IMR-90 (cell line): ENCODE data around the gene KTN1. TPM values are rescaled to one million over a fixed set of nuclear protein-coding genes. Genes with fewer than 3 reads are reported as not detected.

Experiments used
- ATAC-seq: fragments of 200-7000 bp; cut with Tn5 transposase; 2 replicates; pipeline ENCODE4 v1.9.1; 2020; ENCODE audit warnings: low read depth, mild to moderate bottlenecking, moderate library complexity
- BruUV-seq: library from RNA; stranded (reverse); fragments of 400-500 nt; replicated peaks from 2 replicates; lab custom pipeline; 2021; lab: Mats Ljungman, UMichigan
- CTCF ChIA-PET: fragments of 300-600 bp; formaldehyde crosslinking; extraction: SDS; loops from one replicate; lab custom pipeline; 2021; ENCODE audit warnings: antibody characterized with exemption; lab: Yijun Ruan, JAX
- POLR2A ChIA-PET: fragments of 300-600 bp; sonication (Branson Sonifier 250); formaldehyde crosslinking; loops from one replicate; lab custom pipeline; 2022; ENCODE audit warnings: antibody characterized with exemption; ENCODE audit not compliant: unreplicated experiment; lab: Charles Lee
- DNase-seq: peaks from one replicate; pipeline ENCODE4 v3.0.0; 2013
- H2AFZ ChIP-seq: replicated peaks from 2 replicates; pipeline ENCODE3; 2013; ENCODE audit warnings: low read length, mild to moderate bottlenecking; ENCODE audit not compliant: poor library complexity
- H2AK5ac ChIP-seq: 2 replicates; pipeline ENCODE4 v1.6.1; 2013; ENCODE audit warnings: low read depth, low read length, inconsistent platforms
- H2AK9ac ChIP-seq: replicated peaks from 2 replicates; pipeline ENCODE3; 2013; ENCODE audit warnings: mild to moderate bottlenecking, low read depth, low read length, moderate library complexity; ENCODE audit not compliant: poor library complexity
- H2BK120ac ChIP-seq: 2 replicates; pipeline ENCODE4 v1.6.1; 2013; ENCODE audit warnings: low read depth, low read length, inconsistent platforms
- H2BK15ac ChIP-seq: 3 replicates; pipeline ENCODE4 v1.6.1; 2013; ENCODE audit warnings: low read depth, low read length, inconsistent platforms
- H2BK20ac ChIP-seq: 2 replicates; pipeline ENCODE4 v1.6.1; 2013; ENCODE audit warnings: low read depth, mild to moderate bottlenecking, inconsistent platforms, low read length, moderate library complexity
- H2BK5ac ChIP-seq: 2 replicates; pipeline ENCODE4 v1.6.1; 2013; ENCODE audit warnings: mild to moderate bottlenecking, low read depth, low read length, inconsistent platforms; ENCODE audit not compliant: poor library complexity, severe bottlenecking
- H3K14ac ChIP-seq: replicated peaks from 2 replicates; pipeline ENCODE4 v1.6.1; 2013; ENCODE audit warnings: low read depth, low read length, inconsistent platforms
- H3K18ac ChIP-seq: 2 replicates; pipeline ENCODE4 v1.6.1; 2013; ENCODE audit warnings: low read depth, low read length, control low read depth
- H3K23ac ChIP-seq: 2 replicates; pipeline ENCODE4 v1.6.1; 2013; ENCODE audit warnings: low read depth, low read length, inconsistent platforms
- H3K27ac ChIP-seq: 2 replicates; pipeline ENCODE4 v1.5.1; 2013; ENCODE audit warnings: mild to moderate bottlenecking, control low read depth, low read length; ENCODE audit not compliant: insufficient read depth
- H3K27me3 ChIP-seq: 2 replicates; pipeline ENCODE4 v1.6.1; 2013; ENCODE audit warnings: low read length; ENCODE audit not compliant: control insufficient read depth, insufficient read depth
- H3K36me3 ChIP-seq: 2 replicates; pipeline ENCODE4 v1.6.1; 2013; ENCODE audit warnings: low read length, mixed read lengths; ENCODE audit not compliant: control insufficient read depth, insufficient read depth
- H3K4ac ChIP-seq: 2 replicates; pipeline ENCODE4 v1.6.1; 2013; ENCODE audit warnings: low read depth, low read length, inconsistent platforms
- H3K4me1 ChIP-seq: 2 replicates; pipeline ENCODE4 v1.6.1; 2013; ENCODE audit warnings: low read length, mixed read lengths; ENCODE audit not compliant: control insufficient read depth, insufficient read depth
- H3K4me2 ChIP-seq: 2 replicates; pipeline ENCODE4 v1.6.1; 2013; ENCODE audit warnings: low read depth, mild to moderate bottlenecking, control low read depth, low read length, moderate library complexity
- H3K4me3 ChIP-seq: 2 replicates; pipeline ENCODE4 v1.5.1; 2013; ENCODE audit warnings: low read depth, mild to moderate bottlenecking, control low read depth, low read length, moderate library complexity; ENCODE audit not compliant: insufficient read depth
- H3K56ac ChIP-seq: 2 replicates; pipeline ENCODE4 v1.6.1; 2013; ENCODE audit warnings: low read length, inconsistent platforms; ENCODE audit not compliant: insufficient read depth; ENCODE audit errors: extremely low read depth
- H3K79me1 ChIP-seq, 2 experiments: 2 replicates each; pipeline ENCODE4 v1.6.1; 2013; ENCODE audit warnings: low read length in 2 of 2, inconsistent platforms in 1 of 2, low read depth in 1 of 2
- H3K9ac ChIP-seq: 2 replicates; pipeline ENCODE4 v1.6.1; 2013; ENCODE audit warnings: low read depth, low read length, control low read depth
- H3K9me1 ChIP-seq: 2 replicates; pipeline ENCODE4 v1.6.1; 2013; ENCODE audit warnings: low read length, inconsistent platforms; ENCODE audit not compliant: insufficient read depth
- H3K9me3 ChIP-seq: 2 replicates; pipeline ENCODE4 v1.6.1; 2013; ENCODE audit warnings: low read length; ENCODE audit not compliant: control insufficient read depth, insufficient read depth
- H4K20me1 ChIP-seq: 2 replicates; pipeline ENCODE4 v1.6.1; 2013; ENCODE audit warnings: low read length, inconsistent platforms; ENCODE audit not compliant: insufficient read depth
- H4K5ac ChIP-seq: 2 replicates; pipeline ENCODE4 v1.6.1; 2013; ENCODE audit warnings: mild to moderate bottlenecking, low read depth, low read length, control low read depth
- H4K8ac ChIP-seq, 2 experiments: 2 replicates each; pipeline ENCODE4 v1.6.1; 2013; ENCODE audit warnings: low read depth in 2 of 2, low read length in 2 of 2, control low read depth in 1 of 2, inconsistent platforms in 1 of 2
- H4K91ac ChIP-seq: 2 replicates; pipeline ENCODE4 v1.6.1; 2013; ENCODE audit warnings: low read depth, low read length, inconsistent platforms; ENCODE audit not compliant: insufficient read depth
- BHLHE40 ChIP-seq: fragments of 150-350 bp; IDR thresholded peaks from 2 replicates; pipeline ENCODE4 v1.6.1; 2016; ENCODE audit warnings: mild to moderate bottlenecking, low read depth, low read length
- CEBPB ChIP-seq: IDR thresholded peaks from 2 replicates; pipeline ENCODE4 v1.6.1; 2012; ENCODE audit warnings: low read depth, low read length, improper control_type of control experiment
- FOS ChIP-seq: fragments of 150-350 bp; IDR thresholded peaks from 2 replicates; pipeline ENCODE4 v1.6.1; 2016; ENCODE audit warnings: low read depth, low read length
- MAFK ChIP-seq: IDR thresholded peaks from 2 replicates; pipeline ENCODE4 v1.6.1; 2012; ENCODE audit warnings: low read depth, low read length, improper control_type of control experiment
- MXI1 ChIP-seq: IDR thresholded peaks from 2 replicates; pipeline ENCODE4 v1.6.1; 2012; ENCODE audit warnings: low read depth, mild to moderate bottlenecking, low read length, moderate library complexity, borderline replicate concordance
- NFE2L2 ChIP-seq: fragments of 150-350 bp; IDR thresholded peaks from 2 replicates; pipeline ENCODE4 v1.6.1; 2016; ENCODE audit warnings: low read depth, mild to moderate bottlenecking, low read length
- POLR2A ChIP-seq: IDR thresholded peaks from 2 replicates; pipeline ENCODE4 v1.6.1; 2012; ENCODE audit warnings: mild to moderate bottlenecking, low read depth, low read length
- RCOR1 ChIP-seq: IDR thresholded peaks from 2 replicates; pipeline ENCODE4 v1.6.1; 2012; ENCODE audit warnings: mild to moderate bottlenecking, low read length, improper control_type of control experiment; ENCODE audit not compliant: insufficient replicate concordance
- RFX5 ChIP-seq: IDR thresholded peaks from 2 replicates; pipeline ENCODE4 v1.8.0; 2012; ENCODE audit warnings: low read depth, mild to moderate bottlenecking, low read length, moderate library complexity
- SMC3 ChIP-seq: fragments of 150-350 bp; IDR thresholded peaks from 2 replicates; pipeline ENCODE4 v1.6.1; 2016; ENCODE audit warnings: low read depth, mild to moderate bottlenecking, antibody characterized with exemption, low read length, moderate library complexity
- USF2 ChIP-seq: fragments of 150-350 bp; IDR thresholded peaks from 2 replicates; pipeline ENCODE4 v1.6.1; 2017; ENCODE audit warnings: mild to moderate bottlenecking, antibody characterized with exemption, low read length, low read depth
- dilution Hi-C: fragments of 300-500 bp; cut with HindIII; formaldehyde crosslinking; loops from one replicate; pipeline ENCODE4 v1.14.3; 2018; ENCODE audit warnings: low sequenced_read_pairs; ENCODE audit not compliant: unreplicated experiment
- in situ Hi-C: fragments of 300-500 bp; cut with MboI; formaldehyde crosslinking; loops from 3 replicates; pipeline ENCODE4 v1.14.3; 2019; ENCODE audit warnings: low sequenced_read_pairs, inconsistent platforms, mixed read lengths
- intact Hi-C: fragments of 100-400 bp; cut with micrococcal nuclease; formaldehyde crosslinking; loops from 2 replicates; pipeline ENCODE4 v1.10.0; 2022
- polyA plus RNA-seq, 3 experiments: library from polyadenylated mRNA; depleted of rRNA; stranded (reverse); fragments of >200 nt; gene quantifications; 2 replicates each; pipeline ENCODE4 v1.2.3, GENCODE V29; 2012; ENCODE audit warnings: low replicate concordance in 1 of 3
- total RNA-seq: library from RNA; depleted of rRNA; stranded (reverse); fragments of >200 nt; gene quantifications from 2 replicates; pipeline ENCODE4 v1.2.3, GENCODE V29; 2012
- TF ChIP-seq, protein P1 (sequence below): fragments of 150-350 bp; IDR thresholded peaks from 2 replicates; pipeline ENCODE4 v1.6.1; 2016; ENCODE audit warnings: low read depth, mild to moderate bottlenecking, low read length, moderate library complexity, borderline replicate concordance

Gene KTN1
- total and polyA plus RNA-seq, 2 of the 4 experiments (the other 2 are of a cell fraction): 42.1 to 57.2 TPM

DNA sequence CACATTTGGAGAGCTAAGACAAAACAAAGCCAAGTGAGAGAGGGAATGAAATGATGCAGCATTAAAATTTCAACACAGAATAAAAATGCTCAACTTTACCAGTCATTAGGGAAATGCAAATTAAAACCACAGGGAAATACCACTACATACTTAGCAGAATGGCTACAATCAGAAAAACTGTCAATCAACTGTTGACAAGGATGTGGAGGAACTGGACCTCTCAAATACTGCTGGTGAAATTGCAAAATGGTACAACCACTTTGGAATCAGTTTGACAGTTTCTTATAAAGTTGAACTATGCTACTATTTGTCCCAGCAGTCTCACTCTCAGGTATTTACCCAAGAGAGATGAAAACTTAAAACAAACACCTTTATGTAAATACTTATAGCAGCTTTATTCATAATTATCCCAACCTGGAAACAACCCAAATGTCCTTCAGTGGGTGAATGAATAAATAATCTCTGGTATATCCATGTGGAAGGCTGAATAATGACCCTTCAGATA is 43.8 kb upstream of the KTN1 start:
- no peak overlapping the region for H4K8ac ChIP-seq
- no peaks in the 10 kb centered on the region for H3K9me1 ChIP-seq
- no peaks in the 10 kb centered on the region for H3K79me1 ChIP-seq
- dilution Hi-C loops (no loop called here), in situ Hi-C loops (no loop called here), intact Hi-C loops (no loop called here)
- no peak overlapping the region for H3K4ac ChIP-seq
- TF ChIP-seq USF2 (no peak), SMC3 (no peak), MXI1 (no peak), NFE2L2 (no peak), POLR2A (no peak), BHLHE40 (no peak), RCOR1 (no peak), RFX5 (no peak), CEBPB (no peak), FOS (no peak), MAFK (no peak)
- TF ChIP-seq, protein P1, sequence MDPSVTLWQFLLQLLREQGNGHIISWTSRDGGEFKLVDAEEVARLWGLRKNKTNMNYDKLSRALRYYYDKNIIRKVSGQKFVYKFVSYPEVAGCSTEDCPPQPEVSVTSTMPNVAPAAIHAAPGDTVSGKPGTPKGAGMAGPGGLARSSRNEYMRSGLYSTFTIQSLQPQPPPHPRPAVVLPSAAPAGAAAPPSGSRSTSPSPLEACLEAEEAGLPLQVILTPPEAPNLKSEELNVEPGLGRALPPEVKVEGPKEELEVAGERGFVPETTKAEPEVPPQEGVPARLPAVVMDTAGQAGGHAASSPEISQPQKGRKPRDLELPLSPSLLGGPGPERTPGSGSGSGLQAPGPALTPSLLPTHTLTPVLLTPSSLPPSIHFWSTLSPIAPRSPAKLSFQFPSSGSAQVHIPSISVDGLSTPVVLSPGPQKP: no peak
- H3K4me3 ChIP-seq: no peak overlapping the region
- peaks cover 4% of the 10 kb centered on the region for H3K4me1 ChIP-seq
- H2BK20ac ChIP-seq: no peak overlapping the region
- no peak overlapping the region for H2AFZ ChIP-seq
- no peak overlapping the region for H2BK5ac ChIP-seq
- no peak overlapping the region for H2AK9ac ChIP-seq
- no peaks in the 10 kb centered on the region for H4K20me1 ChIP-seq
- H2BK15ac ChIP-seq: no peak overlapping the region
- no peak overlapping the region for H3K23ac ChIP-seq
- ATAC-seq (no peak), DNase-seq (no peak)
- no peak overlapping the region for H2BK120ac ChIP-seq
- no TSS peak for BruUV-seq
- H4K91ac ChIP-seq: no peak overlapping the region
- POLR2A ChIA-PET: no interaction called here
- H2AK5ac ChIP-seq: no peak overlapping the region
- no peak overlapping the region for H4K5ac ChIP-seq
- CTCF ChIA-PET: no interaction called here
- H3K36me3 ChIP-seq: no peaks in the 10 kb centered on the region
- H3K27ac ChIP-seq: no peak overlapping the region
- H3K14ac ChIP-seq: no peak overlapping the region
- no peaks in the 10 kb centered on the region for H3K27me3 ChIP-seq
- no peak overlapping the region for H3K18ac ChIP-seq
- no peak overlapping the region for H3K4me2 ChIP-seq
- H3K56ac ChIP-seq: no peak overlapping the region
- peaks cover 3% of the 10 kb centered on the region; the same call in 1 of the 2 replicates for H3K9me3 ChIP-seq
- no peak overlapping the region for H3K9ac ChIP-seq
